ENCODE measurements around the gene SLC27A4. TPM values are rescaled to one million over a fixed set of nuclear protein-coding genes. Genes with fewer than 3 reads are reported as not detected.

Gene SLC27A4
- total and polyA plus RNA-seq, 2 of the 13 experiments (the other 11 are each of a cell fraction or from before 2014, with no cell fraction given): 10.6 to 18.8 TPM

DNA sequence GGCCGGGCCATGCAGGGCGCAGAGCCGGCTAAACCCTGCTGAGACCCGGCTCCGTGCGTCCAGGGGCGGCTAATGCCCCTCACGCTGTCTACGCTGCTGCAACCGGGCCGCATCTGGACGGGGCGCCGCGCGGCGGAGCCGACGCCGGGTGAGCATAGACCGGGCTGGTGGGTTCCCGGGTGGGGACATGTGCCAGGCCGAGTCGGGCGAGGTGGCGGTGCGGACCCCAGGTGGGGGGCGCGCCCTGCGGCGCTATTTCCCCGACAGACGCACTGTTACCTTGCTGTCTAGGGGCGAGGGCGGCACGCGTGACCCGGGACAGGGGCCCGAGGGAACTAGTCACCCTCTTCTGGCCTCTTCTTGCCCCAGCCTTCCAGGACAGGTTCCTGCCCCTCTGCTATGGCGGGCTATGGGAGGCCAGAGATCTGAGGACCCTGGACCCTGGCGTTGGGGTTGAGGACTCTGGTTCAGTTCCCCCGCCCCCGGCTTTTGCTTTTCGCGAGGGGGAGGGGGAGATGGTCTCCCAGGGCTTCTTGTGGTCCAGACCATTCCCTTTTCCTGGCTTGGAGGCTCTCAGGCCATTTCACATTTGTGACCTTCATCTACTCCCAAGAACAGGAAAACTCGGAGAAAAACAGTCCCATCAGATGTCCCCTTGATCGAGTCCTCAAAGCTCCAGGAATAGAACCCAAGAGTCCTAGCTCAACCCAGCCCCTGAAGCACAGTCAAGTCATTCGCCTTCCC lies 536 bp downstream of the SLC27A4 start (continued):
- no peak for TF ChIP-seq ZNF326 (CRISPR knock-in tag; IDR thresholded peaks at IDR 0.05; ENCODE audit: borderline replicate concordance)
- 0 out of 2 replicates have a peak, but pooled peaks have one; percentile 6 for TF ChIP-seq SP4 (CRISPR knock-in tag; IDR thresholded peaks at IDR 0.05)
- no peak for TF ChIP-seq FIP1L1 (IDR thresholded peaks at IDR 0.05; ENCODE audit: borderline replicate concordance, insufficient read depth, low read depth, low read length)
- no peak for TF ChIP-seq FOXM1 (CRISPR knock-in tag; IDR thresholded peaks at IDR 0.05)
- TF ChIP-seq HNF4G (IDR thresholded peaks at IDR 0.05; ENCODE audit: borderline replicate concordance, low read depth, low read length): no peak
- no peak for TF ChIP-seq HNF4G (CRISPR knock-in tag; IDR thresholded peaks at IDR 0.05; ENCODE audit: borderline replicate concordance, low read depth)
- TF ChIP-seq, protein P1, sequence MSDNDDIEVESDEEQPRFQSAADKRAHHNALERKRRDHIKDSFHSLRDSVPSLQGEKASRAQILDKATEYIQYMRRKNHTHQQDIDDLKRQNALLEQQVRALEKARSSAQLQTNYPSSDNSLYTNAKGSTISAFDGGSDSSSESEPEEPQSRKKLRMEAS (IDR thresholded peaks at IDR 0.05): 0 out of 2 replicates have a peak, but pooled peaks have one; percentile 12
- TF ChIP-seq ZFAT (CRISPR knock-in tag; conservative IDR thresholded peaks at IDR 0.05): no peak
- TF ChIP-seq TBP (CRISPR knock-in tag; IDR thresholded peaks at IDR 0.05): no peak
- TF ChIP-seq ZFP90 (CRISPR knock-in tag; IDR thresholded peaks at IDR 0.05; ENCODE audit: borderline replicate concordance): no peak
- TF ChIP-seq THAP11 (CRISPR knock-in tag; IDR thresholded peaks at IDR 0.05): 0 out of 2 replicates have a peak, but pooled peaks have one; percentile 18
- TF ChIP-seq MBD4 (IDR thresholded peaks at IDR 0.05; ENCODE audit: borderline replicate concordance, low read length): no peak
- TF ChIP-seq, protein P2, sequence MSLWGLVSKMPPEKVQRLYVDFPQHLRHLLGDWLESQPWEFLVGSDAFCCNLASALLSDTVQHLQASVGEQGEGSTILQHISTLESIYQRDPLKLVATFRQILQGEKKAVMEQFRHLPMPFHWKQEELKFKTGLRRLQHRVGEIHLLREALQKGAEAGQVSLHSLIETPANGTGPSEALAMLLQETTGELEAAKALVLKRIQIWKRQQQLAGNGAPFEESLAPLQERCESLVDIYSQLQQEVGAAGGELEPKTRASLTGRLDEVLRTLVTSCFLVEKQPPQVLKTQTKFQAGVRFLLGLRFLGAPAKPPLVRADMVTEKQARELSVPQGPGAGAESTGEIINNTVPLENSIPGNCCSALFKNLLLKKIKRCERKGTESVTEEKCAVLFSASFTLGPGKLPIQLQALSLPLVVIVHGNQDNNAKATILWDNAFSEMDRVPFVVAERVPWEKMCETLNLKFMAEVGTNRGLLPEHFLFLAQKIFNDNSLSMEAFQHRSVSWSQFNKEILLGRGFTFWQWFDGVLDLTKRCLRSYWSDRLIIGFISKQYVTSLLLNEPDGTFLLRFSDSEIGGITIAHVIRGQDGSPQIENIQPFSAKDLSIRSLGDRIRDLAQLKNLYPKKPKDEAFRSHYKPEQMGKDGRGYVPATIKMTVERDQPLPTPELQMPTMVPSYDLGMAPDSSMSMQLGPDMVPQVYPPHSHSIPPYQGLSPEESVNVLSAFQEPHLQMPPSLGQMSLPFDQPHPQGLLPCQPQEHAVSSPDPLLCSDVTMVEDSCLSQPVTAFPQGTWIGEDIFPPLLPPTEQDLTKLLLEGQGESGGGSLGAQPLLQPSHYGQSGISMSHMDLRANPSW (CRISPR knock-in tag; IDR thresholded peaks at IDR 0.05; ENCODE audit: borderline replicate concordance): no peak
- TF ChIP-seq PITX1 (CRISPR knock-in tag; IDR thresholded peaks at IDR 0.05): peak; percentile 17; the same call in 1 of the 2 replicates
- TF ChIP-seq, protein P3, sequence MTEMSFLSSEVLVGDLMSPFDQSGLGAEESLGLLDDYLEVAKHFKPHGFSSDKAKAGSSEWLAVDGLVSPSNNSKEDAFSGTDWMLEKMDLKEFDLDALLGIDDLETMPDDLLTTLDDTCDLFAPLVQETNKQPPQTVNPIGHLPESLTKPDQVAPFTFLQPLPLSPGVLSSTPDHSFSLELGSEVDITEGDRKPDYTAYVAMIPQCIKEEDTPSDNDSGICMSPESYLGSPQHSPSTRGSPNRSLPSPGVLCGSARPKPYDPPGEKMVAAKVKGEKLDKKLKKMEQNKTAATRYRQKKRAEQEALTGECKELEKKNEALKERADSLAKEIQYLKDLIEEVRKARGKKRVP (CRISPR knock-in tag; IDR thresholded peaks at IDR 0.05): 0 out of 4 replicates have a peak, but pooled peaks of 1 of the 2 experiments have one; percentile 27
- no peak for TF ChIP-seq ZNF720 (CRISPR knock-in tag; IDR thresholded peaks at IDR 0.05)
- TF ChIP-seq, protein P4, sequence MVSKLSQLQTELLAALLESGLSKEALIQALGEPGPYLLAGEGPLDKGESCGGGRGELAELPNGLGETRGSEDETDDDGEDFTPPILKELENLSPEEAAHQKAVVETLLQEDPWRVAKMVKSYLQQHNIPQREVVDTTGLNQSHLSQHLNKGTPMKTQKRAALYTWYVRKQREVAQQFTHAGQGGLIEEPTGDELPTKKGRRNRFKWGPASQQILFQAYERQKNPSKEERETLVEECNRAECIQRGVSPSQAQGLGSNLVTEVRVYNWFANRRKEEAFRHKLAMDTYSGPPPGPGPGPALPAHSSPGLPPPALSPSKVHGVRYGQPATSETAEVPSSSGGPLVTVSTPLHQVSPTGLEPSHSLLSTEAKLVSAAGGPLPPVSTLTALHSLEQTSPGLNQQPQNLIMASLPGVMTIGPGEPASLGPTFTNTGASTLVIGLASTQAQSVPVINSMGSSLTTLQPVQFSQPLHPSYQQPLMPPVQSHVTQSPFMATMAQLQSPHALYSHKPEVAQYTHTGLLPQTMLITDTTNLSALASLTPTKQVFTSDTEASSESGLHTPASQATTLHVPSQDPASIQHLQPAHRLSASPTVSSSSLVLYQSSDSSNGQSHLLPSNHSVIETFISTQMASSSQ (IDR thresholded peaks at IDR 0.05; ENCODE audit: low read depth): no peak
- TF ChIP-seq, protein P4 (CRISPR knock-in tag; IDR thresholded peaks at IDR 0.05; ENCODE audit: borderline replicate concordance): no peak
- TF ChIP-seq FOXJ3 (CRISPR knock-in tag; IDR thresholded peaks at IDR 0.05; ENCODE audit: borderline replicate concordance): no peak
- TF ChIP-seq PRMT3 (CRISPR knock-in tag; IDR thresholded peaks at IDR 0.05; ENCODE audit: borderline replicate concordance, low read depth): no peak
